OCI-LY1 (cell line): Measurements from ENCODE around the gene SPOPL.
A peak's percentile ranks its signal among the peaks of the same experiment; 100 is the strongest.

Experiments
- H2AFZ ChIP-seq: fragments of 200-600 bp; sonication (generic), shearing (Covaris generic); 2 replicates; pipeline ENCODE4 v1.6.0; 2014; ENCODE audit warnings: antibody characterized with exemption, mild to moderate bottlenecking, low read length
- H3F3A ChIP-seq: fragments of 200-600 bp; sonication (generic), shearing (Covaris generic); 2 replicates; pipeline ENCODE4 v1.6.0; 2014; ENCODE audit warnings: mild to moderate bottlenecking, antibody characterized with exemption, low read length, moderate library complexity; ENCODE audit not compliant: insufficient read depth
- H3K27ac ChIP-seq: fragments of 200-600 bp; sonication (generic); 2 replicates; pipeline ENCODE4 v1.5.1; 2014; ENCODE audit warnings: low read length, mixed run types, mild to moderate bottlenecking, low read depth; ENCODE audit not compliant: poor library complexity, severe bottlenecking
- H3K27me3 ChIP-seq: fragments of 200-600 bp; sonication (generic); 2 replicates; pipeline ENCODE4 v1.6.0; 2014; ENCODE audit warnings: antibody characterized with exemption, mild to moderate bottlenecking, low read length, moderate library complexity; ENCODE audit not compliant: insufficient read depth
- H3K36me3 ChIP-seq: fragments of 200-600 bp; sonication (generic); 2 replicates; pipeline ENCODE4 v1.6.1; 2014; ENCODE audit warnings: mild to moderate bottlenecking, antibody characterized with exemption, low read length, moderate library complexity, mixed read lengths; ENCODE audit not compliant: insufficient read depth
- H3K4me1 ChIP-seq: fragments of 200-600 bp; sonication (generic); 2 replicates; pipeline ENCODE4 v1.5.1; 2014; ENCODE audit warnings: mild to moderate bottlenecking, low read length, moderate library complexity; ENCODE audit not compliant: insufficient read depth, severe bottlenecking
- H3K4me2 ChIP-seq: fragments of 200-600 bp; sonication (generic), shearing (Covaris generic); 2 replicates; pipeline ENCODE4 v1.6.1; 2014; ENCODE audit warnings: low read length
- H3K4me3 ChIP-seq: fragments of 200-600 bp; sonication (generic); 2 replicates; pipeline ENCODE4 v1.5.1; 2014; ENCODE audit warnings: low read length, low read depth, mild to moderate bottlenecking, mixed read lengths; ENCODE audit not compliant: poor library complexity, severe bottlenecking
- H3K79me2 ChIP-seq: fragments of 200-600 bp; shearing (Covaris generic); 2 replicates; pipeline ENCODE4 v1.6.1; 2016; ENCODE audit warnings: mixed run types, low read length, mixed read lengths; ENCODE audit not compliant: insufficient read depth
- H3K9ac ChIP-seq: fragments of 200-600 bp; sonication (generic), shearing (Covaris generic); 2 replicates; pipeline ENCODE4 v1.6.1; 2014; ENCODE audit warnings: mild to moderate bottlenecking, low read length, mixed read lengths
- H3K9me2 ChIP-seq: fragments of 200-600 bp; sonication (generic), shearing (Covaris generic); 2 replicates; pipeline ENCODE4 v1.6.1; 2014; ENCODE audit warnings: low read depth, mild to moderate bottlenecking, low read length, mixed read lengths
- H3K9me3 ChIP-seq: fragments of 200-600 bp; shearing (Covaris generic); 2 replicates; pipeline ENCODE4 v1.6.1; 2014; ENCODE audit warnings: low read length, mixed read lengths
- H4K20me1 ChIP-seq: fragments of 200-600 bp; sonication (generic), shearing (Covaris generic); 2 replicates; pipeline ENCODE4 v1.6.0; 2016; ENCODE audit warnings: mild to moderate bottlenecking, low read length; ENCODE audit not compliant: insufficient read depth
- EZH2 ChIP-seq: fragments of 200-600 bp; sonication (generic), shearing (Covaris generic); IDR thresholded peaks from 2 replicates; pipeline ENCODE4 v1.8.0; 2017; ENCODE audit warnings: borderline replicate concordance, mixed run types, mild to moderate bottlenecking, antibody characterized with exemption, low read length, moderate library complexity, mixed read lengths
- TF ChIP-seq, protein P1 (sequence below): fragments of 200-600 bp; sonication (generic), shearing (Covaris generic); IDR thresholded peaks from 2 replicates; pipeline ENCODE4 v1.5.1; 2017; ENCODE audit warnings: mild to moderate bottlenecking, antibody characterized with exemption, low read length, moderate library complexity, mixed read lengths

Gene SPOPL

DNA sequence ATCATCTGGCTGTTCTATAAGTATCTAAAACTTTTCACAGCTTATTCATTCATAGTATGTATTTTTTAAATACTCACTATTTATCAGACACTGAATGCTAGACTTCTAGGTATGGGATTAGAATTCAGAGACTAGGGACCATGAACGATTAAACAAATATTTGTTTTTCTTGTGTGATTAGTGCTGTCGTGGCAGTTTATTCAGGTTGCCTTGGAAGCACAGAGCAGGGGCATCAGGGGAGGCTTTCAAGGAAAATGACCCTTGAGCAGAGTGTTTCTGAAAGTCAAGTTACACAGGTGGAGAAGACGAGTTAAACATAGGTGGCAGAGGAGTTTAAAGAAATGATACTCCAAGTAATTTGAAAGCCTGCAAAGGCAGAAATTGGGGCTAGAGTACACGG, 5.7 kb downstream of the SPOPL start:
- Histone ChIP-seq H3K4me2 (0 out of 2 replicates have a peak overlapping the region, but pooled peaks have one; percentile 9), H3K4me1 (peaks cover 42% of the 10 kb centered on the region), H3K4me3 (no peak overlapping the region), H2AFZ (no peak overlapping the region), H3K79me2 (peaks cover 97% of the 10 kb centered on the region), H4K20me1 (no peaks in the 10 kb centered on the region), H3K36me3 (peaks cover 22% of the 10 kb centered on the region), H3F3A (0 out of 2 replicates have a peak, but pooled peaks cover 12% of the 10 kb centered on the region), H3K27ac (no peak overlapping the region), H3K9ac (no peak overlapping the region), H3K9me2 (no peaks in the 10 kb centered on the region), H3K27me3 (no peaks in the 10 kb centered on the region), H3K9me3 (peaks cover 4% of the 10 kb centered on the region)
- TF ChIP-seq, protein P1, sequence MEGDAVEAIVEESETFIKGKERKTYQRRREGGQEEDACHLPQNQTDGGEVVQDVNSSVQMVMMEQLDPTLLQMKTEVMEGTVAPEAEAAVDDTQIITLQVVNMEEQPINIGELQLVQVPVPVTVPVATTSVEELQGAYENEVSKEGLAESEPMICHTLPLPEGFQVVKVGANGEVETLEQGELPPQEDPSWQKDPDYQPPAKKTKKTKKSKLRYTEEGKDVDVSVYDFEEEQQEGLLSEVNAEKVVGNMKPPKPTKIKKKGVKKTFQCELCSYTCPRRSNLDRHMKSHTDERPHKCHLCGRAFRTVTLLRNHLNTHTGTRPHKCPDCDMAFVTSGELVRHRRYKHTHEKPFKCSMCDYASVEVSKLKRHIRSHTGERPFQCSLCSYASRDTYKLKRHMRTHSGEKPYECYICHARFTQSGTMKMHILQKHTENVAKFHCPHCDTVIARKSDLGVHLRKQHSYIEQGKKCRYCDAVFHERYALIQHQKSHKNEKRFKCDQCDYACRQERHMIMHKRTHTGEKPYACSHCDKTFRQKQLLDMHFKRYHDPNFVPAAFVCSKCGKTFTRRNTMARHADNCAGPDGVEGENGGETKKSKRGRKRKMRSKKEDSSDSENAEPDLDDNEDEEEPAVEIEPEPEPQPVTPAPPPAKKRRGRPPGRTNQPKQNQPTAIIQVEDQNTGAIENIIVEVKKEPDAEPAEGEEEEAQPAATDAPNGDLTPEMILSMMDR: no peak
- TF ChIP-seq EZH2: no peak

GRCh38 chr2:138510319-138510718, 8.7 kb downstream of the SPOPL start:
- Histone ChIP-seq H3K9ac (no peak overlapping the region), H2AFZ (no peak overlapping the region), H3K36me3 (peaks cover 22% of the 10 kb centered on the region), H3K27ac (no peak overlapping the region), H4K20me1 (no peaks in the 10 kb centered on the region), H3K4me1 (peaks cover 18% of the 10 kb centered on the region), H3F3A (no peaks in the 10 kb centered on the region), H3K4me2 (no peak overlapping the region), H3K9me2 (no peaks in the 10 kb centered on the region), H3K27me3 (no peaks in the 10 kb centered on the region), H3K9me3 (peaks cover 4% of the 10 kb centered on the region), H3K79me2 (peaks cover 98% of the 10 kb centered on the region), H3K4me3 (no peak overlapping the region)
- TF ChIP-seq, protein P1: no peak
- TF ChIP-seq EZH2: no peak

- Histone ChIP-seq H3K9me3 (peaks cover 4% of the 10 kb centered on the region), H2AFZ (no peak overlapping the region), H4K20me1 (no peaks in the 10 kb centered on the region), H3F3A (no peaks in the 10 kb centered on the region), H3K9me2 (no peaks in the 10 kb centered on the region), H3K4me3 (no peak overlapping the region), H3K27ac (no peak overlapping the region), H3K4me2 (no peak overlapping the region), H3K27me3 (no peaks in the 10 kb centered on the region), H3K9ac (no peak overlapping the region), H3K36me3 (peaks cover 18% of the 10 kb centered on the region), H3K4me1 (no peaks in the 10 kb centered on the region), H3K79me2 (peaks cover 95% of the 10 kb centered on the region)
- TF ChIP-seq, protein P1: no peak
- no peak for TF ChIP-seq EZH2
Observed at GRCh38 chr2:138512672-138513071, 11.1 kb downstream of the SPOPL start.
